Smooth muscle cell (in vitro differentiated cells): ENCODE measurements around the gene VPS41. TPM values are rescaled to one million over a fixed set of nuclear protein-coding genes. Genes with fewer than 3 reads are reported as not detected.
A peak's percentile ranks its signal among the peaks of the same experiment; 100 is the strongest.

Source experiments
- DNase-seq: peaks from one replicate; lab custom pipeline; 2025; ENCODE audit not compliant: unreplicated experiment; lab: John Stamatoyannopoulos, UW
- H2AFZ ChIP-seq: fragments of 200-600 bp; sonication (generic); 2 replicates; pipeline ENCODE4 v1.6.0; 2016; ENCODE audit warnings: antibody characterized with exemption, low read depth, mild to moderate bottlenecking
- H3F3A ChIP-seq: fragments of 200-600 bp; sonication (generic); 2 replicates; pipeline ENCODE4 v1.6.0; 2017; ENCODE audit warnings: antibody characterized with exemption, low read depth
- H3K27ac ChIP-seq: fragments of 200-600 bp; sonication (generic); 2 replicates; pipeline ENCODE4 v1.5.1; 2016; ENCODE audit warnings: low read depth, mild to moderate bottlenecking
- H3K27me3 ChIP-seq: fragments of 200-600 bp; sonication (generic); 2 replicates; pipeline ENCODE4 v1.6.1; 2016; ENCODE audit warnings: low read depth, mild to moderate bottlenecking
- H3K36me3 ChIP-seq: fragments of 200-600 bp; sonication (generic); 2 replicates; pipeline ENCODE4 v1.5.1; 2016; ENCODE audit warnings: low read depth
- H3K4me1 ChIP-seq: fragments of 200-600 bp; sonication (generic); 2 replicates; pipeline ENCODE4 v1.5.1; 2016; ENCODE audit warnings: low read depth
- H3K4me2 ChIP-seq: fragments of 200-600 bp; sonication (generic); 2 replicates; pipeline ENCODE4 v1.6.0; 2016; ENCODE audit warnings: mild to moderate bottlenecking
- H3K4me3 ChIP-seq: fragments of 200-600 bp; sonication (generic); 2 replicates; pipeline ENCODE4 v1.5.1; 2016; ENCODE audit warnings: mild to moderate bottlenecking
- H3K79me2 ChIP-seq: fragments of 200-600 bp; sonication (generic); 2 replicates; pipeline ENCODE4 v1.6.0; 2016; ENCODE audit warnings: low read depth, mild to moderate bottlenecking
- H3K9ac ChIP-seq: fragments of 200-600 bp; sonication (generic); 2 replicates; pipeline ENCODE4 v1.6.0; 2016; ENCODE audit warnings: low read depth
- H3K9me3 ChIP-seq: fragments of 200-600 bp; sonication (generic); replicated peaks from 2 replicates; pipeline ENCODE4 v1.5.1; 2016; ENCODE audit warnings: low read depth
- H4K20me1 ChIP-seq: fragments of 200-600 bp; sonication (generic); 2 replicates; pipeline ENCODE4 v1.6.0; 2016; ENCODE audit warnings: low read depth
- WGBS: methylation state at CpG from one replicate; pipeline ENCODE4 v1.1.7; 2016; ENCODE audit warnings: low lambda C conversion rate; 5-methylcytosine and 5-hydroxymethylcytosine counted together
- polyA plus RNA-seq: library from polyadenylated mRNA; unstranded; fragments of >200 nt; fragmentation: Nextera tagmentation; extraction: Ambion mirVana; gene quantifications from 2 replicates; pipeline ENCODE4 v1.2.1, GENCODE V29; 2016
- total RNA-seq: library from RNA; depleted of rRNA; stranded (reverse); fragments of >200 nt; gene quantifications from 2 replicates; pipeline ENCODE4 v1.2.3, GENCODE V29; 2014
- TF ChIP-seq, protein P1 (sequence below): fragments of 200-600 bp; sonication (generic); IDR thresholded peaks from 2 replicates; pipeline ENCODE4 v1.5.1; 2017; ENCODE audit warnings: borderline replicate concordance, mild to moderate bottlenecking, antibody characterized with exemption; ENCODE audit not compliant: insufficient read depth, poor library complexity, severe bottlenecking

VPS41 gene
- total and polyA plus RNA-seq, 2 experiments from 2014 or later: 22.1 to 39.7 TPM

DNA sequence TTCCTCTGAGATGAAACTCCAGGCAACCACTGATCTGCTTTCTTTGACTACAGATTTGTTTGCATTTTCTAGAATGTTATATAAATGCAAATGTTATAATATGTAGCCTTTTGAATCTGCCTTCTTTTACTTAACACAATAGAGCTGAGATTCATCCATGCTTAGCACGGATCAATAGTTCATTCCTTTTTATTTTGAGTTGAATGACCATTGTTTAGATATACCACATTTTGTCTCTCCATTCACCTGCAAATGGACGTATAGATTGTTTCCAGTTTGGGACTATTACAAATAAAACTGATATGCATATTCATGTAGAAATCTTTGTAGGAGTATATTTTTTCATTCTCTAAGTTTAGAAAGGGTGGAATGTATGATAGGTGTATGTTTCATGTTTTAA lies 57.7 kb downstream of the VPS41 start:
- H3K4me1 ChIP-seq: no peaks in the 10 kb centered on the region
- no peaks in the 10 kb centered on the region for H3K9me3 ChIP-seq
- H3K4me3 ChIP-seq: no peak overlapping the region
- H3F3A ChIP-seq: no peaks in the 10 kb centered on the region
- H2AFZ ChIP-seq: no peak overlapping the region
- TF ChIP-seq, protein P1, sequence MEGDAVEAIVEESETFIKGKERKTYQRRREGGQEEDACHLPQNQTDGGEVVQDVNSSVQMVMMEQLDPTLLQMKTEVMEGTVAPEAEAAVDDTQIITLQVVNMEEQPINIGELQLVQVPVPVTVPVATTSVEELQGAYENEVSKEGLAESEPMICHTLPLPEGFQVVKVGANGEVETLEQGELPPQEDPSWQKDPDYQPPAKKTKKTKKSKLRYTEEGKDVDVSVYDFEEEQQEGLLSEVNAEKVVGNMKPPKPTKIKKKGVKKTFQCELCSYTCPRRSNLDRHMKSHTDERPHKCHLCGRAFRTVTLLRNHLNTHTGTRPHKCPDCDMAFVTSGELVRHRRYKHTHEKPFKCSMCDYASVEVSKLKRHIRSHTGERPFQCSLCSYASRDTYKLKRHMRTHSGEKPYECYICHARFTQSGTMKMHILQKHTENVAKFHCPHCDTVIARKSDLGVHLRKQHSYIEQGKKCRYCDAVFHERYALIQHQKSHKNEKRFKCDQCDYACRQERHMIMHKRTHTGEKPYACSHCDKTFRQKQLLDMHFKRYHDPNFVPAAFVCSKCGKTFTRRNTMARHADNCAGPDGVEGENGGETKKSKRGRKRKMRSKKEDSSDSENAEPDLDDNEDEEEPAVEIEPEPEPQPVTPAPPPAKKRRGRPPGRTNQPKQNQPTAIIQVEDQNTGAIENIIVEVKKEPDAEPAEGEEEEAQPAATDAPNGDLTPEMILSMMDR: no peak
- no peaks in the 10 kb centered on the region for H3K27me3 ChIP-seq
- no peaks in the 10 kb centered on the region for H3K79me2 ChIP-seq
- no peak overlapping the region for H3K9ac ChIP-seq
- H3K27ac ChIP-seq: no peak overlapping the region
- 89% methylated on average over 2 of the region's 2 CpGs for WGBS
- H4K20me1 ChIP-seq: peaks cover 7% of the 10 kb centered on the region
- no peak overlapping the region for H3K4me2 ChIP-seq
- H3K36me3 ChIP-seq: no peaks in the 10 kb centered on the region
- DNase-seq: no peak

DNA sequence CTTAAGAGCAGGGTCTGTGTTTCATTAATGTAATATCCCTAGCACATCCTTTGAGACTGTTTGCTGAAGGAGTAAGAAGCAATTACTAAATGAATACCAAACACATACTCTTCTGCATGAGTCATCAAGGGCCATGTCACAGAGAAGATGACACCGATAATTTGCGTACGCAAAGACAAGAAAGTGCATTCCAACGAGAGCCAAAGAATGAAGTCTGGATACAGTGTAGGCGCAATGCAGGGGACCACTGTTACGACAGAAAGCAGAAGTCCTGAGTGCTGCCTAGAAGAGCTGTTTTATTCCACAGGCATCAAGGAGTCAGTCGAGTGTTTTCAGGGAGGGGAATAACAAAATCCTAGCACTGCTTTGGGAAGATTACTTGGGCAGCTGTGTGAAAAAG lies 62.7 kb downstream of the VPS41 start:
- no peaks in the 10 kb centered on the region for H3K4me1 ChIP-seq
- H3K4me3 ChIP-seq: no peak overlapping the region
- no peaks in the 10 kb centered on the region for H3K79me2 ChIP-seq
- H4K20me1 ChIP-seq: peaks cover 23% of the 10 kb centered on the region
- peak overlapping the region; percentile 53 for H3K27ac ChIP-seq
- no peak overlapping the region for H2AFZ ChIP-seq
- no peaks in the 10 kb centered on the region for H3K36me3 ChIP-seq
- no peaks in the 10 kb centered on the region for H3K9me3 ChIP-seq
- H3K4me2 ChIP-seq: peak overlapping the region; percentile 15
- TF ChIP-seq, protein P1: no peak
- no peak overlapping the region for H3K9ac ChIP-seq
- no peaks in the 10 kb centered on the region for H3K27me3 ChIP-seq
- 32% methylated on average over 7 of the region's 7 CpGs for WGBS
- no peaks in the 10 kb centered on the region for H3F3A ChIP-seq
- DNase-seq: no peak

DNA sequence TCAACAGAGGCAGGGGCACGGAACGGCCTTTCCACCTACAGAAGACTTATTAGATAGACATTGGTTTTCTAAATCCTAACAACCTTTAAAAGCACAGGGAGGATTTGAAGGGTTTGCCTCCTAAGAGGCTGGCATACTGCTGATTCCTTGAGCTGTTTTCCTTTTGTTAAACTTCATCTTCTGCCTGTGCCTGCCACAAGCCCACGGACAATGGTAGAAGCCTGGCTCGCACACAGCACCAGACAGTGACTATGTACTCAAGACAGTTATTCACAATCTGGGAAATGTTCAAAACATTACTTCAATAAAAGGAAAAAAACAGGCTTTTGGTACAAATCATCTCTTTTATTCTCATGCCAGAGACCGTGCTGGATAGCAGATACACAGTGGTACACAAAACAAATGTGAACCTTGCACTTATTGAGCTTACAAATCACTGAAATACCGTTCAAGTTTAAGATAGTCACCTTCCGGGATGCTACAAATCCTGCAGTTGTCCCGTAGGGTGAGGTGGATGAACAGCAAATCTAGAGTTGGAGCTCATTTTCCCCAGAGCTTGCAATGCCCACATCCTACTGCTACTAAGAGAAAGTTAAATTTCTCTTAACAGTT lies 63.9 kb downstream of the VPS41 start:
- Histone ChIP-seq H4K20me1 (peaks cover 21% of the 10 kb centered on the region), H3K4me1 (no peaks in the 10 kb centered on the region), H3K9ac (no peak overlapping the region), H3K4me3 (no peak overlapping the region), H3K9me3 (no peaks in the 10 kb centered on the region), H3K4me2 (no peak overlapping the region), H3K36me3 (no peaks in the 10 kb centered on the region), H3K27me3 (no peaks in the 10 kb centered on the region), H3K79me2 (no peaks in the 10 kb centered on the region), H3K27ac (no peak overlapping the region), H3F3A (no peaks in the 10 kb centered on the region), H2AFZ (no peak overlapping the region)
- TF ChIP-seq, protein P1: no peak
- WGBS: 96% methylated on average over 8 of the region's 8 CpGs
- no peak for DNase-seq

DNA sequence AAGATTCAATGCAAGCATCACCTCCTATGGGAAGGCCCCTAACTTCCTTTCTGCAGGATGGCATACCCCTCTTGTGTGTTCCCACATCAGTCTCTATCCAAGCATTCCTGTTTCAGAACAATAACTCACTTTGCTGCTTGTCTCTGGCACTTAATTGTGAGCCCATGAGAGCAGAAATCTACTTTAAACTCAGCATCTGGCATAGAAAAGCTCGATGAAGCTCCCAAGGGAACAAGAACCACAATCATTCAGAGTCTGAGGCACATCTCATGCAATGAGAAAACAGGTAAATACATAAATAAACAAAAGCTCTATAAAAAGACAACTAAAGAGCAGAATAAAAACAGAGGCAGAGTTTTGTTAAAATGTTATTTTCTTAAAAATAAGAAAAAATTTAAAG lies 66.2 kb downstream of the VPS41 start:
- Histone ChIP-seq H4K20me1 (peaks cover 20% of the 10 kb centered on the region), H3K4me2 (no peak overlapping the region), H3K27ac (no peak overlapping the region), H3F3A (no peaks in the 10 kb centered on the region), H3K9ac (no peak overlapping the region), H3K27me3 (no peaks in the 10 kb centered on the region), H2AFZ (no peak overlapping the region), H3K36me3 (no peaks in the 10 kb centered on the region), H3K4me3 (no peak overlapping the region), H3K9me3 (no peaks in the 10 kb centered on the region), H3K4me1 (no peaks in the 10 kb centered on the region), H3K79me2 (no peaks in the 10 kb centered on the region)
- 94% methylated on average over 1 of the region's 1 CpG for WGBS
- TF ChIP-seq, protein P1: no peak
- DNase-seq: no peak
